HG03066 (cell line): ENCODE data around the gene MLLT1.
A peak's percentile ranks its signal among the peaks of the same experiment; 100 is the strongest.
"Not testable (repeated sequence)": the region's sequence is repeated elsewhere in the genome, so short reads cannot be mapped to it uniquely, and the experiment has no call there.

ENCODE experiments used
- ATAC-seq: cut with Tn5 transposase; IDR thresholded peaks from one replicate; pipeline ENCODE4 v1.9.1; 2021; ENCODE audit warnings: low read depth; ENCODE audit not compliant: unreplicated experiment

MLLT1 gene, protein sequence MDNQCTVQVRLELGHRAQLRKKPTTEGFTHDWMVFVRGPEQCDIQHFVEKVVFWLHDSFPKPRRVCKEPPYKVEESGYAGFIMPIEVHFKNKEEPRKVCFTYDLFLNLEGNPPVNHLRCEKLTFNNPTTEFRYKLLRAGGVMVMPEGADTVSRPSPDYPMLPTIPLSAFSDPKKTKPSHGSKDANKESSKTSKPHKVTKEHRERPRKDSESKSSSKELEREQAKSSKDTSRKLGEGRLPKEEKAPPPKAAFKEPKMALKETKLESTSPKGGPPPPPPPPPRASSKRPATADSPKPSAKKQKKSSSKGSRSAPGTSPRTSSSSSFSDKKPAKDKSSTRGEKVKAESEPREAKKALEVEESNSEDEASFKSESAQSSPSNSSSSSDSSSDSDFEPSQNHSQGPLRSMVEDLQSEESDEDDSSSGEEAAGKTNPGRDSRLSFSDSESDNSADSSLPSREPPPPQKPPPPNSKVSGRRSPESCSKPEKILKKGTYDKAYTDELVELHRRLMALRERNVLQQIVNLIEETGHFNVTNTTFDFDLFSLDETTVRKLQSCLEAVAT

DNA sequence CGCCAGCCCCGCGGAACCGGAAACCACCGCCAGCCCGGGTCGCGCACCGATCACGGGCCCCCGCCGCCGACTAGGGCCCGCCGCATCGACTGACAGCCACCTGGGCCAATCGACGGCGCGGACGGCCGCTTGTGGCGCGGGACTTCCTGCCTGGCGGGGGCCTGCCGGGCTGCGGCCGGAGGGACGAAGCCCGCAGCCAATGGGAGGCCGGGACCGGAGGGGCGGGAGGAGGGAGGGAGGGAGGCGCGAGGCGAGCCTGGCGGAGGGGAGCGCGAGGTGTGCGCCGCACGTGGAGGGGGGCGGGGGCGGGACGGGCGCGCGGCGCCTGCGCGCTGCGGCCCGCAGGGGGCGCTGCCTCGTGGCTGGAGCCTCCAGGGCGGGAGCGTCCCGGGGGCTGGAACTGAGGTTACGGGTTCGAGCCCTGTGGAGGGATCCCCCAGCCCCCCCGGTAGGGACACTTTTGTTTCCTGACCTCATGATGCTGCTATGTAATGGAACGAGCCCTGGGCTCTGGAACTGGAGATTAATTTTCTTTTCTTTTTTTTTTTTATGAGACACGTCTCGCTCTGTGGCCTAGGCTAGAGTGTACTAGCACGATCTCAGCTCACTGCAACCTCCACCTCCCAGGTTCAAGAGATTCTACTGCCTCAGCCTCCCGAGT is at the start of gene MLLT1:
MLLT1 (minus strand) TSS at position 45 of the 661 bp plus-strand sequence. CDS start 191 bp downstream, outside the sequence.
- peak; percentile 81 for ATAC-seq

DNA sequence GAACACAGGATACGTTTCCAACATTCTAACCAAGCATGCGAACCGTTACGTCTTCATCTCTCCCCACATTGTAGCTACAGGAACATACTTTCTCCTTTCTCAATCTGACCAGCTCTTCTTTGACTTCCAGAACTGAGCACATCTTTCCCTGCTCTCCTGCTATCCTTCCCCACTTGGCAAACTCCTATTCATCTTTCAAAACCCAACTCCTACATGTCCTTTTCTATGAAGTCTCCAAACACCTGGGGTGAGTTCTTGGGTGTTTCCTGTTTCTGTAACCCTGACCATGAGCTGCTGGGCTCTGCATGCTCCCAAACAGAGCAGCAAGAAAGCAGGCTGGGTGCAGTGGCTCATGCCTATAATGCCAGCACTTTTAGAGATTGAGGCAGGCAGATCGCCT is 47.0 kb upstream of the MLLT1 start:
- no peak for ATAC-seq

DNA sequence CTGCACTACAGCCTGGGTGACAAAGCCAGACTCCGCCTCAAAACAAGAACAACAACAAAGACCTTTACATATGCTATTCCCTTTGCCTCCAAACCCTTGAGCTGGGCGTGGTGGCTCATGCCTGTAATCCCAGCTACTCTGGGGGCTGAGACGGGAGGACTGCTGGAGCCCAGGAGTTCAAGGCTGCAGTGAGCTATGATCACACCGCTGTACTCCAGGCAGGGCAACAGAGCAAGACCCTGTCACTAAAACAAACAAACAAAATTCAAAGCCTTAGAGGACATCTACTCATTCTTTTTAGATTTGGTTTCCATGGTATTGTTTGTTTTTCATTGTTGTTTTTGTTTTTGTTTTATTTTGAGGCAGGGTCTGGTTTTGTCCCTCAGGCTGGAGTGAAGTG is 45.8 kb upstream of the MLLT1 start:
- ATAC-seq: no peak

DNA sequence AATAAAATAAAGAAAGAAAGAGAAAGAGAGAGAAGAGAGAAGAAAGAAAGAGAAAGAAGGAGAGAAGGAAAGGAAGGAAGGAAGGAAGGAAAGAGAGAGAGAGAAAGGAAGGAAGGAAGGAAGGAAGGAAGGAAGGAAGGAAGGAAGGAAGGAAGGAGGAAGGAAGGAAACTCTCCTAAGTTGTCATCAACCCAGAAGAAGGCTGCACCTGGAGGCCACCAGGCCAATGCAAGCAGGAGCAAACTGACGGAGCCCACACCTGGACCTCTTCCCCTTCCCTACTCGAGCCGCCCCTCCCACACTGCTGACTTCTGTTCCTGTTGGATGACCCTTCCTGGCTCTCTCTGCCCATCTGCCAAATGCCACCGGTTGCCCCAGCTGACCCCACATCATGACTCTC is 45.0 kb upstream of the MLLT1 start:
- no peak for ATAC-seq

DNA sequence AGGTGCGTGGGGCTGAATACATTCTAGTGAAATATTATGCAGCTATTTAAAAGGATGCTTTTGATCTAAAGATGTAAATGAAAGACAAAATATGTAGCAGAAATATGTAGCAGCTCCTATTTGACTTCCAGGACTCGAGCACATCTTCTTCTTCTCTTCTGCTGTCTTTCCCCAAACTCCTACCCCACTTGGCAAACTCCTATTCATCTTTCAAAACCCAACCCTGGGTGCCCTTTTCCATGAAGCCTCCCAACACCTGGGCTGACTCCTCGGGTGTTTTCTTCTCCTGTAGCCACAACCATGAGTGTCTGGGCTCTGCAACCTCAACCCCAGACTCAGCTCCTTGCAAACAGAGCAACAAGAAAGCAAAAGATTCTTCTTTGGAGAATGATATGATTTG is 42.5 kb upstream of the MLLT1 start:
- no peak for ATAC-seq

DNA sequence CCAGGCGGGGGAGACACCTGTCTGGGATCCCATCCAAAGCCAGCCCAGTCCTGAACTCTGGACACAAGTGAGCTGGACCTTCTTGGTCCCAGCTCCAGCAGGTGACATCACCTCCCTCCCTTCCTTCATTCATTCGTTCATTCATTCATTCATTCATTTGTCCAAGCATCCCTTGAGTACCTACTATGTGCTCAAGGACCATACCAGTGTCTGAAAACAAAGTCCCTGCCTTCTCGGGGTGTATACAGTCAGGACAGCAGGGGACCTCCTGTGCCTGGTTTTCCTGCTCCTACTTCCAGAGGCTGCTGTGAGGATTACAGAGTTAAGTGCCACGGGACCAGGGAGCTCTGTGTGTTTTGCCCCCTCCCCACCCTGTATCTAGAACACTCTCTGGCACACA is 39.6 kb upstream of the MLLT1 start:
- ATAC-seq: no peak

DNA sequence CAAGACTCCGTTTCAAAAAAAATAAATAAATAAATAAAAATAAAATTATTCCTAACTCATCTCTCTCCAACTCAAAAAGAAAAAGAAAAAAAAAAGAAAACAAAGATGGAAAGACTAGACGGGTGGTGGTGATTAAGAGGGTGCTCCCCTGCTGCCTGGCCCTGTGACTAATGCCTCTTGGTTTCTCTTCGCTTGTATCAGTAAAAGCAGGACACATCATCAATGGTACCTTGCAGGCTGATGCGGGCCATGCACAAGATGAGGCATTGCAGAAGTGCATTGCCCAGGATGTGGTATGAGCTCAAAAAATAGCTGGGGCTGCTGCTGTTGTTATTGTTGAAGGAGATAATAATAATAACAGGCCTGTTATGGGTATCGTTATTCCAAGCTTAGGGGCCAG is 39.0 kb upstream of the MLLT1 start:
- no peak for ATAC-seq

DNA sequence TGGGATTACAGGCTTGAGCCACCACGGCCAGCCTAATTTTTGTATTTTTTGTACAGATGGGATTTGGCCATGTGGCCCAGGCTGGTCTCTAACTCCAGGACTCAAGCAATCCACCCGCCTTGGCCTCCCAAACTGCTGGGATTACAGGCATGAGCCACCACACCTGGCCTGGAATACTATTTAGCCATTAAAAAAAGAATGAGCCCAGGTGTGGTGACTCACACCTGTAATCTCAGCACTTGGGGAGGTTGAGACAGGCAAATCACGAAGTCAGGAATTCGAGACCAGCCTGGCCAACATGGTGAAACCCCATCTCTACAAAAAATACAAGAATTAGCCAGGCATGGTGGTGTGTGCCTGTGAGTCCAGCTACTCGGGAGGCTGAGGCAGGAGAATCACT is 35.9 kb upstream of the MLLT1 start:
- not testable (repeated sequence) for ATAC-seq

DNA sequence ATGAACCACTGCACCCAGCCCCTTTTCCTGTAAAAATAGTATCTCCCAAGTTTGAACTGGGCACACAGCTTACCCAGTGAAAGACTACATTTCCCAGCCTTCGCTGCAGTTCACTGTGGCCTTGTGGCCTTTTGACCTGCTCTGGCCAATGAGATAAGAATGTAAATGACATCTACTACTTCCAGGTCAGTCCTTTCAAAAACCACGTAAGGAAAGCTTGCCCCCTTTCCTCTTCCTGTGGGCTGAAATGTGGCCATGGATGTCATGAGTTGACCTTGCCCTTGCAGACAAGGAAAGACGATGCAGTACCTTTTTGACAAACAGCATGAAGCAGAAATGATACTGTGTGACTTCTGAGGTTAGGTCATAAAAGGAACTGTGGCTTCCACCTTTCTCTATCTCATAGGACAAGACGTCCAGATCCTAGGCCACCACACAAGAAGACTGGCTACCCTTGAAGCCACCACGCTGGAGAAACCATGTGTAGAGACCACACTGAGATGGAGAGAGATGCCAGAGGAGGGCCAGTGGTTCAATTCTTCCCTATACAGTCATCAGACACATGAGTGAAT is 33.7 kb upstream of the MLLT1 start:
- no peak for ATAC-seq

DNA sequence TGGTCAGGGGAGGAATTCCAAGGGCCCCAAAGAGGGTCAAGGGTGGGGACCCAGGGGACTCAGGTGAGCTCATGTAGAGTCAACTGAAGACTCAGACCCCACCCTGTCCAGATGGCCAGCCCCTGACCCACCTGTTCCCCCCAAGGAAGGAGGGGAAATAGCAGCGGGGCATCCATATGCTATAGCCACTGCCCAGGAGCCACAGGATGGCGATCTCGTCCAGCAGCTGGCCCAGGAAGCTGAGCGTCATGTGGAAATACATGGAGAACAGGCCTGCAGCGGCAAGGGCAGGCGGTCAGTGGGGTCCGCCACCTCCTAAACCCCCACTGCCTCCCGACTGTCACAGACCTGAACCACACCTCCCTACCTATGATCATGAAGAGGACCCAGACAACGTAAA is 32.2 kb upstream of the MLLT1 start:
- no peak for ATAC-seq

DNA sequence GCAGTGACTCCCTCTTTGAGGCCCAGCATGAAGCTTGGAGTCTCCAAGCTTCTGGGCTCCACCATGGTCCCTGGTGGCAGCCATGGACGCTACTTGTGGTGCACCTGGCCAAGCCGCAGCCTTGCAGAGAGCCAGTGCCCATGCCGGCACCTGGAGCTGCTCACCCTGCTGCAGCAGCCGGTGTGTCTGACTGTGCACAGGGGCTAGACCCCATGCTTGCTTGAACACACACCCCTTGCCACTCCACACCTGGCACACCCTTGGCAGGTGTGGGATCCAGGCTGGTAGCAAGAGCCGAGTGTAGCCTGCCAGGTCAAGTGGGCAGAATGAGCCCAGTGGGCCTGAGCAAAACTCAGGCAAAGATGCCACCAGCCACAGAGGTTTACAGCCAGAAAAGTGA is 18.6 kb upstream of the MLLT1 start:
- ATAC-seq: no peak

DNA sequence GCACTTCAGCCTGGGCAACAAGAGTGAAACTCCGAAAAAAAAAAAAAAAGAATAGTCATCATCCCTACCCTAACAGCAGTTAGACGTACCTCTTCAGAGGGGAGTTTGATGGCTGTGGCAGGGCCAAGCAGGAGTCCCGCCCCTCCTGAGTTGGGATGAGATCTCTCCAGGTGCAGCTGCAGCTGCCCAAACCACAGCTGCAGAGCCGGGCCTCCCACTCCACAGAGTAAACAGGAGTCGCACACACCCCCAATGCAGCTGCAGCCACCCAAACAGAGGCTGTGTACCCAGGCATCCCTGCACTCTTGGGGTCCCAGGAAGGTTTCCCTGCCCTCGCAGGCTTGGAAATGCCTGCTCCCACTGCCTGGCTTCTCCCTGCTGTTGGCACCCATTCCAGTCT is 17.4 kb upstream of the MLLT1 start:
- ATAC-seq: no peak

DNA sequence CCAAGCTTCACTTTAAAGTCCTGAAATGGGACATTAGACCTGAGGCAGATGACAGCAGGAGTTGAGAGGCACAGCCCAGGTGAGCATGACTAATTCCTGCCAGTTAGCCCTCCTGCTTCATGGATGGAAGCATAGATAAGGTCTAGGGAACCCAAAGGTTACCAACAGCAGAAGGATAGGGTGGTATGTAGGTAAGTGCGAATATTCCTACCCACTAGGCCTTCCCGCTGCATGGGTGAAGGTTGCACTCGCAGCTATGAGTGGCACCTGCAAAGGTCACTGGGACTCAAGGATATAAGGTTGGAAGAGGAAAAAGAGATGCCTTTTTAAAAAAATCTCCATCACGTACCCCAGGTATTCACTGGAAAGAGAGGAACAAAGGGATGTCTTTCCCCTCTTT is 12.2 kb upstream of the MLLT1 start:
- no peak for ATAC-seq

DNA sequence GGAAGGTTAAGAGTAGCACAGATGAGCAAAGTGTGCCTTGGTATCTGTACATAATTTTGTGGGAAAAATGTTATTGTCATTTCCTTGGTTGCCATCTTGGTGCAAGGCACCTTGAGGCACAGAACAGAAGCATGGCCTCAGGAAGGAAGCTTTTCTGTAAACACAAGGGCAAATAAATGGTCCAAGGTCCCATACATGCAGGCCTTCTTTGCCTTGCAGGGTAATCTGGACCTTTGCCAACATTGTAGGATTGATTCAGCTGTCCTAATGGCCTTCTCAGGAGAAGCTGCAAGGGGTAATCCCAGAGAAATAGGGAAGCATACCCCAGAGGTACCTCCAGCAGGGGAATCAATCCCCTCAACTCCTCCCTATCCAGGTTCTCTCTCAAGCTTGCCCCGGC is 9.0 kb upstream of the MLLT1 start:
- no peak for ATAC-seq

DNA sequence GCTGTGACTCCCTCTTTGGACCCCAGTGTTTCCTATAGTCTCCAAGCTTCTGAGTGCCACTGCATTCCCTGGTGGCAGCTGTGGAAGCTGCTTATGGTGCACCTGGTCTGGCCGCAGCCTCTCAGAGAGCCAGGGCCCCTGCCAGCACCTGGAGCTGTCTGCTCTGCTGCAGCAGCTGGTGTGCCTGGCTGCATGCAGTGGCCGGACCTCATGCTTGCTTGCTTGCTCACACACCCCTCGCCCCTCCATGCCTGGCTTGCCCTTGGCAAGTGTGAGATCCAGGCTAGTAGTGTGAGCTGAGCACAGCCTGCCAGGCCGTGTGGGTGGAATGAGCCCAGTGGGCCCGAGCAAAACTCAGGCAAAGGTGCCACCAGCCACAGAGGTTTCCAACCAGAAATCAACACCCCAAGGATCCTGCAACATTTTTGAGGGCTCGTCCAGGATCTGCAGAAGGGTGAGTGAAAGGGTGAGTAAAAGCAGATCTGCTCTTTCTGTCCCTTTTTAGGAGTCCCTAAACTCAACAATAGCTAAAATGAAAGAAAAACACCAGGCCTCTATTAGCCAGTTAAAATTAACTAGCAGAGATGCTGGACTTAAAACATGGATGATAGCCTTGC is 7.6 kb upstream of the MLLT1 start:
- no peak for ATAC-seq

DNA sequence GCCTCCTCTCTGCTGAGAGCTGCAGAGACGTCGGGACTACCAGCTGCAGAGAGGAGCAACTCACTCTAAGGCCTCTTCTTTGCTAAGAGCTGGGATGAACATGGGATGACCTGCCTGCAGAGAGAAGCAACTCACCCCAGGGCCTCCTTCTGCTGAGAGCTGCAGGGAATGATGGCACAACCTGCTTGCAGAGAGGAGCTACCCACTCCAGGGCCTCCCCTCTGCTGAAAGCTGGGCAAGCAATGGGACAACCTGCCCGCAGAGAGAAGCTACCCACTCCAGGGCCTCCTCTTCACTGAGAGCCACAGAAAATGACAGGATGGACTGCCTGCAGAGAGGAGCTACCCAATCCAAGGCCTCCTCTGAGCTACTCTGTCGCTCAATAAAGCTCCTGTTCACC is 6.9 kb upstream of the MLLT1 start:
- no peak for ATAC-seq

DNA sequence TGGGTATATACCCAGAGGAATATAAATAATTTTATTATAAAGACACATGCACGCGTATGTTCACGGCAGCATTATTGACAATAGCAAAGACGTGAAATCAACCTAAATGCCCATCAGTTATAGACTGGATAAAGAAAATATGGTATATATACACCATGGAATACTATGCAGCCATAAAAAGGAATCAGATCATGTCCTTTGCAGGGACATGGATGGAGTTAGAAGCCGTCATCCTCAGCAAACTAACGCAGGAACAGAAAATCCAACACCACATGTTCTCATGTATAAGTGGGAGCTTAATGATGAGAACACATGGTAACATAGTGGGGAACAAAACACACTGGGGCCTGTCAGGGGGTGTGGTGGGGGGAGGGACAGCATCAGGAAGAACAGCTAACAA is 2.6 kb upstream of the MLLT1 start:
- ATAC-seq: not testable (repeated sequence)

DNA sequence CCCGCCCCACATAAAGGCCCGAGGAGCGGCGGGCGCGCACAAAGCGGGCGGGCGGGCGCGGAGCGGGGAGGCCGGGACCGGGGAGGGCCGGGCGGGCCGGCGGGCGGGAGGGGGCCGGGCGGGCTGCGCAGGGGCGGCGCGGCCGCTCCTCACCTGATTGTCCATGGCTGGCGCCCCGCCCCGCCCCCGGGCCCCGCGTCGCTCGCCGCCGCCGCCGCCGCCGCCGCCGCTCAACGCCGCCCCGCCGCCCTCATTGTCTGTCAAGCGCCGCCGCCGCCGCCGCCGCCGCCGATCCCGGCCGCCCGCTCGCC is 200 bp downstream of the MLLT1 start:
- ATAC-seq: peak; percentile 34

DNA sequence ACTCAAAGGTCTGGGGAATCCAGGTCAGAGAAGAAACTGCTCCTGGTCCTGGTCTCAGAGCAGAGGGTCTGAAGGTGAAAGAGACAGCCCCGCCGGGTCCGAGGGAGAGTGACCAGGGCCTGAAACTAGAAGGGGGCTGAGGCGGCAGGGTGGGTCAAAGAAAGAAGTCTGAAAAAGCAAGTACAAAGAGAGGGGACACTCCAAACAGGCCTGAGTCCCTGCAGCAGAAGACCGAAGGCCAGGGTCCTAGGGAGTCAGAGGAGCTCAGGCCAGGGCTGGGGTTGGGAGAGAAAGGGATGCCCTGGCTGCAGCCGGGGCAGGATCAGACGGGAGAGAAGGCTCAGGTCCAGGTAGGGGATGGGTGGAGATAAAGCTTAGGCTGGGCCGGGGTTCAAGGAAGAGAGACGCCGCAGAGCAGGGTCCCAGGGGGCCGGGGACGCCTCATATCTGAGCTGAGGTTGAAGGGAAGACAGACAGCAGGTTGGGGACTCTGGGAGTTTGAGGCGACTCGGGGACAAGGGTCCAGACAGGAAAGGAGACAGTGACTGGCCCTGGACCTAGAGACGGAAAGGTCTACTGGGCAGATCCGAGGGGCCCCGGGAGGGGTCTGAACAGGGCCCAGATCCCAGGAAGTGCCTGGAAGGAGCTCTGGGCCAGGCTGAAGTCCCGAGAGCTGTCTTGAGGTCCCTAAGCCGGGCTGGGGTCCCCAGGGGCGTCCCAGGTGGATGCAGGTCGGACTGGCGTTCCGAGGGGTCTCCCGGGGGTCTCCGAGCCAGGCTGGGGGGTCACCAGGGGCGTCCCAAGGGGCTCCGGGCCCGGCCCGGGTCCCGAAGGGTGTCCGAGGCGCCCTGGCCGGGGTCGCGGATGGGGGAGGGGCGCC is 795 bp downstream of the MLLT1 start:
- no peak for ATAC-seq

DNA sequence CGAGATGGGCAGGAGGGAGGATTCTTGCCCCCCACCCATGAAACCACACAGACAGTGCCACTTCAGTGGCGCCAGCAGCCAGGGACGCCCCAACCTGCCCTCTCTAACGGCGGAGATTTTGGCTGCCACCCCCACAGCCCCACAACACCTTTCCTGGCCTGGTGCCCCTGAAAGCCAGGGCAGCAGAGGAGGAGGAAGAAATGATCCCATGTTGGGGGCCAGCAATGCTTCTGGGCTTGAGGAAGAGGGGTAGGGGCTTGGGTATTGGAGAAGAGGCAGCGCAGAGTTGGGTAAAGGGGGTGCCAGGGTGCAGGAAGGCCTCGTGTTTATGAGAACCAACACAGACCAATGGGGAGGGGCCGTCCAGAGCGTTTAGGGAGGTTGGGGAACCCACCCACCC is 1.7 kb downstream of the MLLT1 start:
- ATAC-seq: no peak
